Esophagus muscularis mucosa (tissue), 4 donors: ENCODE data around the gene PLPP4. TPM values are rescaled to one million over a fixed set of nuclear protein-coding genes. Genes with fewer than 3 reads are reported as not detected.

Source experiments
- DNase-seq: peaks from one replicate; pipeline ENCODE4 v3.0.0-alpha.2; 2017; ENCODE audit errors: extremely low spot score
- H3K27ac ChIP-seq, 4 donors: fragments of 200-600 bp; sonication (generic); replicated peaks in 1 of 4; 1 replicate in 3 of 4; 2 replicates in 1 of 4; pipeline ENCODE4 v1.5.1; 2016 to 2019; ENCODE audit warnings: mild to moderate bottlenecking in 1 of 4
- H3K27me3 ChIP-seq, 4 donors: fragments of 200-600 bp; sonication (generic); one replicate each; pipeline versions ENCODE4 v1.5.1 to v1.6.0; 2016 to 2019
- H3K36me3 ChIP-seq, 4 donors: fragments of 200-600 bp; sonication (generic); one replicate each; pipeline ENCODE4 v1.5.1; 2016 to 2019
- H3K4me1 ChIP-seq, 4 donors: fragments of 200-600 bp; sonication (generic); one replicate each; pipeline ENCODE4 v1.5.1; 2016 to 2019
- H3K4me3 ChIP-seq, 4 donors: fragments of 200-600 bp; sonication (generic); 1 replicate in 2 of 4; 2 replicates in 2 of 4; pipeline ENCODE4 v1.5.1; 2016 to 2019; ENCODE audit warnings: mild to moderate bottlenecking in 4 of 4, moderate library complexity in 1 of 4
- H3K9me3 ChIP-seq, 4 donors: fragments of 200-600 bp; sonication (generic); 1 replicate in 3 of 4; 2 replicates in 1 of 4; pipeline ENCODE4 v1.5.1; 2016 to 2019
- CTCF ChIP-seq, 3 experiments: fragments of 200-600 bp in 2 of 3; fragments of 450-650 bp in 1 of 3; sonication (generic) in 2 of 3; IDR thresholded peaks; one replicate each; pipeline ENCODE4 v1.5.1; 2017 to 2019; ENCODE audit warnings: antibody characterized with exemption in 3 of 3, mild to moderate bottlenecking in 2 of 3, moderate library complexity in 1 of 3
- EP300 ChIP-seq: sonication (generic); formaldehyde crosslinking; IDR thresholded peaks from one replicate; pipeline ENCODE4 v1.6.1; 2017; ENCODE audit warnings: antibody characterized with exemption
- POLR2A ChIP-seq: fragments of 450-650 bp; IDR thresholded peaks from one replicate; pipeline ENCODE4 v1.6.1; 2017; ENCODE audit warnings: antibody characterized with exemption, moderate library complexity, mild to moderate bottlenecking, low read depth
- POLR2AphosphoS5 ChIP-seq, 2 donors: sonication (generic); formaldehyde crosslinking; IDR thresholded peaks; one replicate each; pipeline ENCODE4 v1.6.1; 2017; ENCODE audit warnings: antibody characterized with exemption in 2 of 2
- WGBS: methylation state at CpG from one replicate; pipeline ENCODE4 v1.1.5; 2018; 5-methylcytosine and 5-hydroxymethylcytosine counted together
- intact Hi-C: fragments of 100-400 bp; cut with DNase I; formaldehyde crosslinking; loops from one replicate; pipeline ENCODE4 v1.15.1; 2023
- total RNA-seq, 4 donors: library from RNA; depleted of rRNA; stranded (reverse); fragments of >200 nt; gene quantifications; one replicate each; pipeline versions ENCODE4 v1.1.0 to v1.2.1, GENCODE V29; 2016

PLPP4 gene
- 1 to 10 TPM in 2 of 4 donors, under 1 TPM in 2; 0.84 to 2.1 (median 1.3) TPM for total RNA-seq

- no peaks in the 10 kb centered on the region for H3K9me3 ChIP-seq
- no peaks in the 10 kb centered on the region for H3K36me3 ChIP-seq
- 0% methylated on average over 21 of the region's 92 CpGs for WGBS
- peak within 1 kb of the TSS; percentile 52 to 64 (median 54) for H3K4me3 ChIP-seq
- TF ChIP-seq CTCF (IDR thresholded peaks at IDR 0.05) (no peak), EP300 (no peak), POLR2AphosphoS5 (IDR thresholded peaks at IDR 0.05) (no peak), POLR2A (no peak)
- intact Hi-C loops, result no loop called here
- peaks cover 6 to 22% (median 21%) of the 10 kb centered on the region in 4 donors for H3K4me1 ChIP-seq
- peaks cover 0 to 58% (median 19%) of the 10 kb centered on the region in 4 donors for H3K27me3 ChIP-seq
- H3K27ac ChIP-seq, result no peak within 1 kb of the TSS
- DNase-seq, result peak; percentile 86
Observed at GRCh38 chr10:120456626-120457430, at the start of gene PLPP4. PLPP4 (plus strand) TSS chr10:120457227; CDS start chr10:120457306, 79 bp downstream.

GRCh38 chr10:120409816-120410215 is 47.2 kb upstream of the PLPP4 start:
- Histone ChIP-seq H3K9me3 (no peaks in the 10 kb centered on the region), H3K36me3 (no peaks in the 10 kb centered on the region), H3K4me3 (no peak overlapping the region), H3K4me1 (no peaks in the 10 kb centered on the region), H3K27me3 (no peaks in the 10 kb centered on the region), H3K27ac (no peak overlapping the region)
- 82% methylated on average over 4 of the region's 4 CpGs for WGBS
- DNase-seq, result no peak
- intact Hi-C loops, result no loop called here
- TF ChIP-seq POLR2A (no peak), CTCF (IDR thresholded peaks at IDR 0.05) (no peak), POLR2AphosphoS5 (IDR thresholded peaks at IDR 0.05) (no peak)

GRCh38 chr10:120414946-120415345 is 42.1 kb upstream of the PLPP4 start:
- 77% methylated on average over 3 of the region's 3 CpGs for WGBS
- no peak for TF ChIP-seq EP300
- TF ChIP-seq POLR2AphosphoS5 (IDR thresholded peaks at IDR 0.05), result no peak
- TF ChIP-seq POLR2A, result no peak
- TF ChIP-seq CTCF (IDR thresholded peaks at IDR 0.05), result no peak
- intact Hi-C loops, result no loop called here
- Histone ChIP-seq H3K36me3 (no peaks in the 10 kb centered on the region), H3K4me1 (no peaks in the 10 kb centered on the region), H3K9me3 (no peaks in the 10 kb centered on the region), H3K27me3 (no peaks in the 10 kb centered on the region), H3K4me3 (no peak overlapping the region), H3K27ac (no peak overlapping the region)
- DNase-seq, result no peak

GRCh38 chr10:120415709-120416330 is 41.2 kb upstream of the PLPP4 start:
- Histone ChIP-seq H3K27me3 (no peaks in the 10 kb centered on the region), H3K4me1 (no peaks in the 10 kb centered on the region), H3K27ac (no peak overlapping the region), H3K9me3 (no peaks in the 10 kb centered on the region), H3K4me3 (no peak overlapping the region), H3K36me3 (no peaks in the 10 kb centered on the region)
- intact Hi-C loops, result no loop called here
- WGBS, result 80% methylated on average over 5 of the region's 5 CpGs
- no peak for TF ChIP-seq EP300
- no peak for TF ChIP-seq POLR2AphosphoS5 (IDR thresholded peaks at IDR 0.05)
- no peak for TF ChIP-seq CTCF (IDR thresholded peaks at IDR 0.05)
- TF ChIP-seq POLR2A, result no peak
- DNase-seq, result no peak
